ENCODE measurements around the gene NAP1L4. TPM values are rescaled to one million over a fixed set of nuclear protein-coding genes. Genes with fewer than 3 reads are reported as not detected.

NAP1L4 gene
- total RNA-seq, 1 experiment from 2014 or later: 212 TPM

GRCh38 chr11:3021125-3021524, 29.0 kb upstream of the NAP1L4 start:
- Histone ChIP-seq H2BK20ac (ENCODE audit: low read depth, low read length, poor library complexity, severe bottlenecking) (no peak overlapping the region), H4K20me1 (ENCODE audit: control insufficient read depth, insufficient read depth, insufficient read length) (no peaks in the 10 kb centered on the region), H3K27me3 (ENCODE audit: insufficient read depth, low read length) (no peaks in the 10 kb centered on the region), H3K18ac (ENCODE audit: insufficient read length, low read depth, low read length) (no peak overlapping the region), H2BK12ac (ENCODE audit: insufficient read length, low read depth, low read length) (no peak overlapping the region), H3K79me1 (ENCODE audit: insufficient read depth, low read depth, low read length, poor library complexity, severe bottlenecking) (no peaks in the 10 kb centered on the region), H2BK5ac (ENCODE audit: insufficient read length, low read length) (no peak overlapping the region), H4K91ac (ENCODE audit: insufficient read length, low read depth, low read length) (no peak overlapping the region), H2BK15ac (ENCODE audit: low read depth, low read length) (no peak overlapping the region), H3K56ac (ENCODE audit: insufficient read length, low read depth, low read length) (no peak overlapping the region), H3K4me2 (ENCODE audit: insufficient read depth, insufficient read length, low read length) (no peak overlapping the region), H3K9ac (ENCODE audit: extremely low read depth, insufficient read length, low read length) (no peak overlapping the region), H3K79me2 (ENCODE audit: insufficient read depth, low read length) (no peaks in the 10 kb centered on the region), H3K4me1 (ENCODE audit: insufficient read depth, low read length) (no peaks in the 10 kb centered on the region), H3T11ph (ENCODE audit: low read length) (no peak overlapping the region), H3K9me3 (ENCODE audit: control insufficient read depth, low read depth, low read length) (no peaks in the 10 kb centered on the region), H2AK5ac (ENCODE audit: insufficient read length, low read length) (no peak overlapping the region), H2AFZ (ENCODE audit: low read length) (no peak overlapping the region), H3K14ac (ENCODE audit: insufficient read depth, low read length) (no peak overlapping the region), H3K23me2 (ENCODE audit: insufficient read length, low read depth, low read length, poor library complexity, severe bottlenecking) (no peaks in the 10 kb centered on the region), H4K5ac (ENCODE audit: insufficient read length, low read depth, low read length) (no peak overlapping the region), H3K23ac (ENCODE audit: insufficient read length, low read depth, low read length) (no peak overlapping the region), H4K8ac (replicated peaks; ENCODE audit: insufficient read length, low read depth, low read length) (no peak overlapping the region), H2BK120ac (ENCODE audit: low read depth, low read length, poor library complexity, severe bottlenecking) (no peak overlapping the region), H3K4ac (ENCODE audit: low read depth, low read length) (no peak overlapping the region), H3K27ac (ENCODE audit: insufficient read length, low read depth, low read length) (no peak overlapping the region)
- Mint-ChIP-seq H3K27ac (no peak overlapping the region), H3K36me3 (ENCODE audit: insufficient read depth in 1 of 3, low read depth in 3 of 3) (peaks cover 41 to 74% (median 61%) of the 10 kb centered on the region in 3 experiments), H3K4me1 (0 out of 4 replicates have a peak, but pooled peaks cover 0 to 6% of the 10 kb centered on the region in 2 experiments), H3K9me3 (no peaks in the 10 kb centered on the region), H3K27me3 (ENCODE audit: low read depth) (no peaks in the 10 kb centered on the region), H3K4me3 (no peak overlapping the region)
- no CpG with 5 or more reads among the region's 4 CpGs for WGBS (ENCODE audit: extremely low coverage, insufficient read length, low lambda C conversion rate)
- TF ChIP-seq CTCF (conservative IDR thresholded peaks at IDR 0.05): peak; percentile 73
- DNase-seq: peak; percentile 68

All from H9 (cell line).